Left lung (tissue), 10 donors: ENCODE data around the gene FBRSL1. TPM values are rescaled to one million over a fixed set of nuclear protein-coding genes. Genes with fewer than 3 reads are reported as not detected.

ENCODE experiments used
- ATAC-seq: fragments of 200-7000 bp; cut with Tn5 transposase; one replicate; pipeline ENCODE4 v1.9.1; 2020; ENCODE audit warnings: moderate library complexity
- DNase-seq, 4 donors: peaks; one replicate each; pipeline ENCODE4 v3.0.0-alpha.2; 2013 to 2020
- H3K27ac ChIP-seq, 2 donors: fragments of 200-600 bp; sonication (generic) in 1 of 2; one replicate each; pipeline versions ENCODE4 v1.5.0 to v1.8.0; 2020 to 2021
- H3K27me3 ChIP-seq, 2 donors: fragments of 200-600 bp; sonication (generic) in 1 of 2; one replicate each; pipeline versions ENCODE4 v1.5.0 to v1.8.0; 2020 to 2021
- H3K36me3 ChIP-seq, 2 donors: fragments of 200-600 bp; sonication (generic) in 1 of 2; one replicate each; pipeline versions ENCODE4 v1.5.0 to v1.8.0; 2020 to 2021
- H3K4me1 ChIP-seq, 2 donors: fragments of 200-600 bp; one replicate each; pipeline ENCODE4 v1.8.0; 2021
- H3K4me3 ChIP-seq, 2 donors: fragments of 200-600 bp; sonication (generic) in 1 of 2; one replicate each; pipeline versions ENCODE4 v1.5.0 to v1.8.0; 2020 to 2021; ENCODE audit warnings: mild to moderate bottlenecking in 1 of 2
- H3K9me3 ChIP-seq, 2 donors: fragments of 200-600 bp; sonication (generic) in 1 of 2; one replicate each; pipeline versions ENCODE4 v1.5.0 to v1.8.0; 2020 to 2021
- CTCF ChIP-seq, 2 donors: fragments of 200-600 bp; sonication (generic) in 1 of 2; IDR thresholded peaks; one replicate each; pipeline versions ENCODE4 v1.5.0 to v1.8.0; 2021; ENCODE audit warnings: antibody characterized with exemption in 2 of 2
- intact Hi-C, 2 donors: fragments of 100-400 bp; cut with DNase I; formaldehyde crosslinking; loops; one replicate each; pipeline versions ENCODE4 v1.11.2 to v1.14.2; 2022
- polyA plus RNA-seq, 6 donors: library from polyadenylated mRNA; unstranded; fragments of 120-200 nt; gene quantifications; one replicate each; pipeline ENCODE4 v1.2.1, GENCODE V29; 2013; ENCODE audit not compliant: insufficient read length in 6 of 6
- total RNA-seq, 2 donors: library from RNA; stranded (reverse); fragmentation: NEBNext Ultra II Directional; extraction: Animal tissue kit (Norgen Biotek cat#: 25700); gene quantifications; one replicate each; pipeline ENCODE4 v1.2.1, GENCODE V29; 2021
- donor health status: DM: no; HTN: yes; CAD: no.
- donor health status: DM: no; HTN: no; CAD: no.

FBRSL1 gene
- total and polyA plus RNA-seq, 8 donors = 44.7 to 113 (median 83.9) TPM

- no peak for TF ChIP-seq CTCF (IDR thresholded peaks at IDR 0.05)
- Histone ChIP-seq H3K36me3 (peaks cover 0 to 34% of the 10 kb centered on the region in 2 donors), H3K9me3 (no peaks in the 10 kb centered on the region), H3K4me3 (no peak overlapping the region), H3K4me1 (peaks cover 32 to 58% of the 10 kb centered on the region in 2 donors), H3K27me3 (no peaks in the 10 kb centered on the region), H3K27ac (peak overlapping the region; percentile 33 to 51)
- ATAC-seq (peak; percentile 92), DNase-seq (peak; percentile 79 to 94 (median 88))
- intact Hi-C loops = no loop called here
Observed at GRCh38 chr12:132506328-132507160, 16.6 kb downstream of the FBRSL1 start.

GRCh38 chr12:132507161-132507538 is 17.2 kb downstream of the FBRSL1 start:
- Histone ChIP-seq H3K9me3 (no peaks in the 10 kb centered on the region), H3K27ac (peak overlapping the region; percentile 33 to 51), H3K36me3 (peaks cover 0 to 34% of the 10 kb centered on the region in 2 donors), H3K27me3 (no peaks in the 10 kb centered on the region), H3K4me1 (peaks cover 32 to 52% of the 10 kb centered on the region in 2 donors), H3K4me3 (no peak overlapping the region)
- TF ChIP-seq CTCF (IDR thresholded peaks at IDR 0.05) = no peak
- no peak for DNase-seq
- ATAC-seq = no peak
- intact Hi-C loops = no loop called here

- DNase-seq (no peak), ATAC-seq (no peak)
- peaks cover 0 to 34% of the 10 kb centered on the region in 2 donors for H3K36me3 ChIP-seq
- H3K27ac ChIP-seq = no peak overlapping the region
- no peaks in the 10 kb centered on the region for H3K9me3 ChIP-seq
- intact Hi-C loops = no loop called here
- peaks cover 32 to 47% of the 10 kb centered on the region in 2 donors for H3K4me1 ChIP-seq
- no peak for TF ChIP-seq CTCF (IDR thresholded peaks at IDR 0.05)
- no peaks in the 10 kb centered on the region for H3K27me3 ChIP-seq
- H3K4me3 ChIP-seq = no peak overlapping the region
Observed at GRCh38 chr12:132507656-132508490, 17.9 kb downstream of the FBRSL1 start.

GRCh38 chr12:132508491-132508740 is 18.5 kb downstream of the FBRSL1 start:
- Histone ChIP-seq H3K9me3 (no peaks in the 10 kb centered on the region), H3K27me3 (no peaks in the 10 kb centered on the region), H3K4me3 (no peak overlapping the region), H3K27ac (no peak overlapping the region), H3K4me1 (peaks cover 30 to 42% of the 10 kb centered on the region in 2 donors), H3K36me3 (peaks cover 0 to 34% of the 10 kb centered on the region in 2 donors)
- no peak for TF ChIP-seq CTCF (IDR thresholded peaks at IDR 0.05)
- no peak for DNase-seq
- intact Hi-C loops = no loop called here
- ATAC-seq = no peak
